DMS53 treated with DMSO at 0.1 percent for 48 hours (cell line): Measurements from ENCODE around the gene FERMT1.
"Not testable (repeated sequence)": the region's sequence is repeated elsewhere in the genome, so short reads cannot be mapped to it uniquely, and the experiment has no call there.

ENCODE experiments used
- DNase-seq: peaks from one replicate; lab custom pipeline; 2025; ENCODE audit not compliant: unreplicated experiment; lab: John Stamatoyannopoulos, UW

Gene FERMT1

DNA sequence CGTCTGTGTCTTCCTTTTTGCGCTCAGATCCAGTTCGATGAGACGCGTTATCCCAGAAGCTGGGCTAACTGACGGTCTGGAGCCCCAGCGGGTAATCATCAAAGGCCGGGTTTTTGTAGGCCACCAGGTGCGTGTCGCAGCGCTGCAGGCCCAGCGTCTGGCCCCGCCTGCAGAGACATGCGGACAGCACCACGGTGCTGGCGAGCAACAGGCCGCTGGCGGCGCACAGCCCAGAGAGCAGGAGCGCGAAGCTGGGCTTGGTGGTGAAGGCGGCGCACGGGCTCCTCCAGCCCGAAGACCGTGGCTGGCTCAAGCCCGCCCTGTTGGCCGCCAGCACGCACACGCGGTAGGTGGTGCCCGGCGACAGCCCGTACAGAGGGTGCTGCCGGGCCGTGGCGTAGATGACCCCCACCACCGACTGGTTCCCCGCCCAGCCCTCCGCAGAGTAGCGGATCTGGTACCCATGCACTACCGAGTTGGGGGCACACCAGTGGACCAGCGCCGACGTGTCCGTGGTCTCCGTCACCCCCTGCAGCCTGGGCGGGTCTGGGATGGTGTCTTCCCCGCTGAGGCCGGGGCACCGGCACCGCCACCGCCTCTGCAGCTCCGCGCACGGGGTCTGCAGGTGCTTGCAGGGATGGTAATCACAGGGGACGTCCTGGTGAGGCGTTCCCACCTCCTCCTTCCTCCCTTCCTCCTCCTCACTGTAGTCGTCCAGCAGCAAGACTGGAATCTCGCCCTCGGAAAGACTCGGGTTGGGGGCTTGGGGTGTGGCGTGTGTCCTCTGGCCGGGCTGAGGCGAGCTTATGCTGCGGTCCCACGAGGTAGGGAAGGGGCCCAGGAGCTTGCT is 81.6 kb downstream of the FERMT1 start:
- DNase-seq, result no peak

DNA sequence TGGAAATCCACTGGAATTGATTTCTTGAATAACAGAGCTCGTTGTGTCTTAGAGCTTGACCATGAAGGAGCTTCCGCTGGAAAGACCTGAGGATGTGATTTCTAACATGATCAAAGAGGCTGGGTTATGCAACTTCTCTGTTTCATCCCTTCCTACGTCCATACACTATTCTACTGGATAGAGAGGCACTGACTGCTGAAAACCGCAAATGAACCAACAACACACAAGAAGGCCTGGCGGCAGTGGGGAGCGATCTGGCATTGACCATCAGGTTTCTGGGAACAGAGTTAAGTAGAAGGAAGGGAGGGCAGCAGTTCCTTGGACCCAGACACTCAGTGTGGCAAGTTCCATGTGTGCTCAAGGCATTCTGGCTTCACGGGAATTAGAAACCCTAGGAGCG is 82.3 kb downstream of the FERMT1 start:
- no peak for DNase-seq

DNA sequence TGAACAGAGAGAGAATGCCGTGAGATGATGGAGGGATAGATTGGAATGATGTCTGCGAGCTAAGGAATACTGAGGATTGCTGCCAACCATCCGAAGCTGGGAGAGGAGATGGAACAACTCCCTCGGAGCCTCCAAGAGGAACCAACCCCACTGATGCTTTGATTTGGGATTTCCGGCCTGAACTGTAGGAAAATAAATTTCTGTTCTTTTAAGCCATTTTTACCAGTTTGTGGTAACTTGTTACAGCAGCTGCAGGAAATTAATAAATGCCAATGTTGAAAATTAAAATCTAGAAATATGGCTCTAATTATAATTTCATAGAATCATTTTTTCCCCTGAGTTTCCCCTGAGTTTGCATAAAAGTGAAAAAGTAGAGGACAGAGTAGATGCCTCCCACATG is 83.1 kb downstream of the FERMT1 start:
- DNase-seq, result no peak

DNA sequence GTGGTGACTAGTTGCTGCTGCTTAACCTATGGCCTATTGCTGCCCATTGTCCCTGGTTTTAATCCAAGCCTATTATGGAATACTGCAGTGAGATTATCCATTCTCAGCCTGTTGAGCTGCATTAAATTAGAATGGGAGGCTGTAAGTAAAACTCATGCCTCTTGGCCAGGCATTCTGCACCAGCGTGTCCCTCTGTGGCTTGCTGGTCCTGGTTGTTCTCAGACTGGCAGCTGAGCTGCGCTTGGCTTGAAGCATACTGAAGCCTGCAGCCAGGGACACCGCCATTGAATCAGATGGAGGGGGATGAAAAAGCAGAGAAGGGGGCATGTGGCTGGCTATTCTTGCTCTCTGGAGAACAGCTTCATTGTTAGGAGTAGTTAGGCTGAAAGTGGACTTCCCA is 84.6 kb downstream of the FERMT1 start:
- DNase-seq, result no peak

DNA sequence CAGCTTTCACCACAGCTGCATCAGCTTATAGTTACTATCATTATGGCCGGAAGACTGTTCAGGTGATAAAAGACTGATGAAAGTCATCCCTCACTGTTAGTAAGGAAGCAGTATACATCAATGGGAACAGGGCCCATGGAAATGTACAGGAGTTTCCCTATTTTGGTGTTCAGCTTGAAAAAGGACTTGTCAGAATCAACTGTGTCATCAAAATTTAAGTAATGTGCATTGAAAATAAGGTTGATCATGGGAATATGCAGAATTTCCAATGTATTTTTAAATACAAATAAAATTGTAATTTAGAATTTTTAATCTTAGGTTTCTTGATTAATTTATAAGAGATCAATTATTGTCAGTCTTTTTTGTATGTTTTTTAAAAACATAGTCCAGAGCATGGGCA is 85.7 kb downstream of the FERMT1 start:
- DNase-seq, result no peak

DNA sequence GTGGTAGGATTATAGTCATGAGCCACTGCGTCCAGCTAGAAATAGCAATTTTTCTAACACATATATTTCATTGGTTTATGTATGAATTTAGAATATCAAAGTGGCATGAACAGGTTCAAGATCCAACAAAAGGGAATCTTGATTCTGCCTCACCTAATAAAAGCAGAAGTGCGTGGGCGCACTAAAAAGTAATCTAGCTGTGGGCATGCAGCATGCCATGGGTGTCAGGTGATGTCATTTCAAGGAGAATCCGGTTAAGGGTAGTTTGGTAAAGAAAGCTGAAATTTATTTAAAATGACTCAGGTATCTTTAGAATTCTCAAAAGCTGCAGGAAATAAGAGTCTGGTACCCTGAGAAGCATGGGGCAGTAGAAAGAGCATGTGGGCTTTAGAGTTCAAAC is 86.6 kb downstream of the FERMT1 start:
- DNase-seq, result no peak

DNA sequence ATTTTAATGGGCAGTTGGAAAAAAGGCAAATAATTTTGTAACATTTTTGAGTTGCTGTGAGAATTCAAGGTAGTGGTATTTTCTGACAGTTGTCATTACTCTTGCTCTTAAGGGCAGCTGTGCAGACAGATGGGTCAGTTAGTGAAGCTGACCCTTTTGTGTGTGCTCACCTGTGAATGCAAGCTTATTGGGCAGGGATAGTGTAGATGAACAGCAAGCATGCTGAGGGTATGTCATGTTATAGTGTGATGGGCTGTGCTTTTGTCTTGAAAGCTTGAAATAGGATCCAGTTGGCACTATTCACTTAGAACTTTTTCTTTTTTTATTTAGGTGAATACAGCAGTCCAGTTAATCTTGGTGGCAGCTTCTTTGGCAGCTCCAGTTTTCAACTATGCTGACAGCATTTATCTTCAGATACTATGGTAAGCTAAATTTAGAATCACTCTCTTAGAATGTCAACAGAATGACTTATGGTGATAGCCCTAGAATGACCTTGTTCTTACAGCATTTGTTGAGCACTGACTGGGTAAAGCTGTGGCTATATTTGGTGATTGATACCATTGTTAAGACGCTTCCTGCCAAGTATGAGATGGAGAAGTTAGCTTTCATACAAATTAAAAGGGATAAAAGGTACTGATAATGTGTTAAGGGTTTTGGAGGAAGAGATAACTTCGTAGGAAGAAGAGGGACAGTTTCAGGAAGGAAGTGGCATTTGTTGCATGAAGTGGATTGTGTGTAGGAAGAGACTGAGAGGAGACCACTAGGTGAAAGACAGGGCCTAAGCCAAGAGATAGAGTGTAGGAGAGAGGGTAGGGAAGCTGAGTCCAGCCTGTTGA is 88.5 kb downstream of the FERMT1 start:
- no peak for DNase-seq

DNA sequence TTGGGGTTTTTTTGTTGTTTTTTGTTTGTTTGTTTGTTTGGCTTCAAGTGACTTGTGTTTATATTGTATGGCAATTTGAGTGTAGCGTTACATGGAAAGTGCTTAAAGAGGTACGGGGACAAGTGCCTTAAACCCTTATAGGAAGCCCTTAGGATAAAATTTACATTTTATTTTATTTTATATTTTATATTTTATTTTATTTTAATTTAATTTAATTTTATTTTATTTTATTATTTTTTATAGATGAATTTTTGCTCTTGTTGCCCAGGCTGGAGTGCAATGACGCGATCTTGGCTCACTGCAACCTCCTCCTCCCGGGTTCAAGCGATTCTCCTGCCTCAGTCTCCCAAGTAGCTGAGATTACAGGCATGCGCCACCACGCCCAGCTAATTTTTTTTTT is 89.9 kb downstream of the FERMT1 start:
- DNase-seq, result not testable (repeated sequence)

DNA sequence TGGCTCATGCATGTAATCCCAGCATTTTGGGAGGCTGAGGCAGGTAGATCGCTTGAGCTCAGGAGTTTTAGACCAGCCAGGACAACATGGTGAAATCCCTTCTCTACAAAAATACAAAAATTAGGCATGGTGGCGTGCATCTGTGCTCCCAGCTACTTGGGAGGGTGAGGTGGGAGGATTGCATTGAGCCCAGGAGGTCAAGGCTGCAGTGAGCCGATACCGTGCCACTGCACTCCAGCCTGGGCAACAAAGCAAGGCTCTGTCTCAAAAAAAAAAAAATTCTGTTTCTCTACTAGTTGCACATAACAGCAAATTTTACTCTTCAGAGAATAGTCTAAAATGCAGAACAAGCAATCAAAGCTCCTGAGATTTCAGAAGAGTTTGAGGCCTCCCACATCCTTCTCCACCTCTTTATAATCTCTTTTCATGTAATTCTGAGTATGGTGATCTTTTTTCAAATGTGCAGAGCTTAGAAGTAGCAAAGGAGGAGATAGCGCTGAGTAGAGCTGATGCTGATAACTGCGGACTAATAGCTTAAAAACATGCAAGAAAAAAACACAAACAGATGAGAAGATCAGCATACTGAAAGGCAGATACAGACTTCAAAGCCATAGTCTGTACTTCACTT is 92.3 kb downstream of the FERMT1 start:
- no peak for DNase-seq

DNA sequence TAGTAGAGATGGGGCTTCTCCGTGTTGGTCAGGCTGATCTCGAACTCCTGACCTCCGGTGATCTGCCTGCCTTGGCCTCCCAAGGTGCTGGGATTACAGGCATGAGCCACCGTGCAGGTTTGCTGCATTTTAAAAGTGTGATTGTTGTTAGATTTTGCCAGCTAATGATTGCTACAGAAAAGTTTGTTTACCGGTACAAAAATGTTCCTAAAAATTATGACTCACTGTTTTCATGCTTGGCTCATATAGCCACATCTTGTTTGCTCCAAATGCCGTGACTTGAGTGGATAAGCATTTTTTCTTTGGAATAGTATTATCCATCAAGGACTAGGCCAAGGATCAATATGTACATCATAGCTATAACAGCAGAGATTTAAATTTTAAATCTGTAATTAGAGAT is 93.3 kb downstream of the FERMT1 start:
- DNase-seq, result no peak

DNA sequence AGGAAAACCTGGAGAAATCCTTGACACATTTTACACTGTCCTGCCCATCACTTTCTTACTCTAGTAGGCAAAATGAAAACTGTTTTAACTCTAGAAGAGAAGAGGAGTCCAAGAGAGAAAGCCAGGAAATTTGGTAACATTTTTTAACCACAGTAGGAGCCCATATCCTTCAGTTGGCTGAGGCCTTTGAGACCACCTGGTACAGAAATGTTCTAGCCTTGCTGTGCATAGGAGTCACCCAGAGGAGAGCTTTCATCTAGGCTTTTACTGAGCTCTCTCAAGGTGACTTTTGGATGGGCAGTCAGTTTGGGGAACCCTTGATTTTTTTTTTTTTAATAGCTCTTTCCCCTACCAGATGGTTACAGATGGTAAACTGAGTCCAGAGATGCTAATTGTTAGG is 94.0 kb downstream of the FERMT1 start:
- no peak for DNase-seq

DNA sequence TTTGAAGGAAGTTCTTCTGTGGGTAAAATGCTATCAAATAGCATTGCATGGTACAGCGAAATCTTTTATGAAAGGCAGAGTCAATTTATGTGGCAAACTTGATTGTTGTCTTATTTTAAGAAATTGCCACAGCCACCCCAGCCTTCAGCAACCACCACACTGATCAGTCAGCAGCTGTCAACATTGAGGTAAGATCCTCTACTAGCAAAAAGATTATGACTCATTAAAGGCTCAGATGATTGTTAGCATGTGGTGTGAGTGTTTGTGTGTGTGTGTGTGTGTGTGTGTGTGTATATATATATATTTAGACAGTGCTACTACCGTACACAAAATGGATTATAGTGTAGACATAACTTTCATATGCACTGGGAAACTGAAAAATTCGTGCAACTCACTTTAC is 96.8 kb downstream of the FERMT1 start:
- no peak for DNase-seq
